T-helper 1 cell (primary cell): ENCODE measurements around the gene SMU1.

Experiments
- DNase-seq, 5 donors: peaks; one replicate each; pipeline ENCODE4 v3.0.0-alpha.2; 2012 to 2020
- total RNA-seq, 4 donors: gene quantifications; one replicate each; lab custom pipeline; 2026; lab: John Stamatoyannopoulos, UW

SMU1 gene
- 116 to 138 (median 120) reads per million in 4 donors for total RNA-seq

DNA sequence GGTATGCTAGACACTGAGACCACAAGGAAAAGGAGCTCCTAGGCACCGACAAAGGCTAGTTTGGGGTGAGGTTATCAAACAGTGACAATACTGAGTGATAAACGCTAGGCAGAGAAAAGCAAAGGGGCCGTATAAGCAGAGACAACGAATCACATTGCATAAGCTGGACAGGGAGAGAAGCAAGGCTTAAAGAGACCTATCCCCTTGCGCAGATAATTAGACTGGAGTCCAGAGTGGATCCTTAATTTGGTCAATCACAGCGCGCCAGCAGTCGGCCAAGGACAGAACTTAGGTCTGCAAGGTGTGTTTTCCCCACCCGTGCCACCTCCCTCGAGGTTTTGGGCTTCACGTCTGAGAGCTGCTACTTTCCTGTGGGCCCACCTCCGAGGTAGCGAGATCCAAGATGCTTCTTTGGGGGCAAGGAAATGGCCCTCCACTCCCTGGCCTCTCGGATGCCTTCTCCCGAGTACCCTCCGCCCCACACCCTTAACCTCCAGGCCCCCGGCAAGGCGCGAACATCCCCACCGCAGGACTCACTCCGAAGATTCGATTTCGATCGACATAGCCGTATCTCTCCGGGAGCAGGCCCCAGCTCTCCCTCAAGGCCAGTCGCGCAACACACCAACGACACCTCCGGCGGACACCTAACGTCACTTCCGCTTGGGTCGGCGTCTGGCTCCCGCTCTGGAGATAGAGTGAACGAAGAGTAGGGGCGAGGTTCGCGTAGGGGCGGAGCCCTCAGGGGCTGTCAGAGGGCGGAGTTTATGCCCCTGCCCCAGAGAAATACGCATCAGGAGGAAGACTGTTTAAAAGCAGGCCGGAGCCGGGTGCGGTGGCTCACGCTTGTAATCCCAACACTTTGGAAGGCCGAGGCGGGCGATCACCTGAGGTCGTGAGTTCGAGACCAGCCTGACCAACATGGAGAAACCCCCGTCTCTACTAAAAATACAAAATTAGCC is at the start of gene SMU1:
Gene SMU1, minus strand, starts transcription at position 629 of the 959 bp plus-strand sequence. Its CDS starts 66 bp downstream, at position 563.
- DNase-seq: peak; percentile 92 to 97 (median 94)

- DNase-seq: no peak
Observed at GRCh38 chr9:33125461-33125860, 49.0 kb upstream of the SMU1 start.

DNA sequence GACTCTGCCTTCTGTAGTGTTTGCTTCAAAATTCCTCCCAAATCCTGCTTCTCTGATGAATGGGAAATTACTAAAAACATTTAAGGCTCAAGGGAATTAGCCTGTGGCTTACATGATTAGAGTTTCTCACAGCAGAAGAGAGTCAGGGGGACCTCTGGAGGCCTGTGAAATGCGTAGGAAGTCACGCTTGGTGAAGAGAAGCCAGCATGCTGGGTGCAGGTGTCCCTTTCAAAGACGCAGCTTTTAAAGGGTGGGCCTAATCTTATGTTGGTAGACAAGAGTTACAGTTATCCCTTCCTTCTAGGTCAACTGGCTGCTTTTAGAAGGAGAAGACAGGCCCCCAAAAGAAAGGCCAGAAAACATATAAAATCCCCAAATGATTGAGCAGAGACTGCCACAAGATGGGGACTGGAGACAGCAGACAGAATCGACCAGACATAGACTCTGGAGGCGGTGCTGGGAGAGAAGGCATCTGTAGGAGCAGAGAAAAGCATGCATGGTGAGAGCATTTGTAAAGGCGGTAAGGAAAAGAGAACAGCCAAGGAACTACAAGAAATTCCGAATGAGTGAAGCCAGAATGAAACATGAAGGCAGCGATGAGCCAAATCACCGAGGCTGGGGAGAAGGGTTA is 48.4 kb upstream of the SMU1 start:
- DNase-seq: no peak

DNA sequence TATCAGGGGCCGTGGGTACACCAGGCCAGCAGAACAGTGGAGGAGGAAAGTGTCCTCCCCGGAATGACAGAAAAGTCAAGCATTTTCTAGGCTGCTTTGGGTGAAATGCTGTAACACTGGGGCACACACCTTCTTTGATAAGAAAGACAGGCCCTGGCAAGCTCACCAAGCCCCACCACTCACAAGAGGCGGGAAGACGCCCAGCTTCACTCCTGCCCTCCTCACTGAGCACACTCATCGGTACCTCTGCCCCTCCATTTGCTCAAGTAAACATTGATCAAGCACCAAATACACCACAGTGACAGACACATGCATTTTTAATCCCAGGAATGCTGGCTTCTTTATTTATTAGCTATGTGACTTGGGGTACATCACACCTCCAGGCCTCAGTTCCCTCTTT is 47.6 kb upstream of the SMU1 start:
- no peak for DNase-seq

- DNase-seq: no peak
Observed at GRCh38 chr9:33123407-33124031, 47.0 kb upstream of the SMU1 start.

GRCh38 chr9:33120620-33121019 is 44.1 kb upstream of the SMU1 start:
- no peak for DNase-seq

- DNase-seq: no peak
Observed at GRCh38 chr9:33117796-33118195, 41.3 kb upstream of the SMU1 start.

DNA sequence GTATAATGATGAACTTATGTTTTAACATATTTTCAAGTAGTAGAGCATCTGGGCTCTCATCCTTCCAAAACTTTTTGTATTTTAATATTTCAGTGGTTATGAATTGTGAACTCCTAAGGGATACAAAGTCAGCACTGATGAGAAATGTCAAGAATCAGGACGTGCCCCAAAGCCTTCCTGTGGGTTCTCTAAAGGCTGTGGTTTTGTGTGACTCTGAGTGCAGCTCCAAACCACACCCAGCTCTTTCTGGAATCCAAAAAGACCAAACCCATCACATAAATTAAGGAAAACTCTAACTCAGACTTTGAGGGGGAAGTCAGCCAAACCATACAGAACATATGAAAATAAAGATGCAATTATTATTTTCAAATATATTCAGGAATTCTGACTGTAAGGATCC is 40.8 kb upstream of the SMU1 start:
- no peak for DNase-seq

DNA sequence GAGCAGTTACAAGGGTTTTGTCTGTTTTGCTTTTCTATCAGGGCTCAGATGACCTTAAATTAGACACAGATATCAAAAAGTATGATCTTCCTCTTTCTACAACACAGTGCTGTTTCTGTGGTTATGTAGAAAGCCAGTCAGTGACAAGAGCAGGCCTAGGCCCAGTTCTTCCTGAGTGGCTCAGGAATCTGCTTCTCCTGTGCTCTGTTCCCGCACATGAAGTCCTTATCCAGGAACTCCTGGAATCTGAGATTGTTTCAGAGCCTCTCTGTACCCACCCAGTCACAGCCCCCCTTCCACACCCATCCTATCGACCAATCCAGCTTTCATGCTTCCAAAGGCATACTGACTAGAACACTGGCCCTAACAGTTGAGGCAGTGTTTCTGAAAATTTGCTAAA is 40.4 kb upstream of the SMU1 start:
- no peak for DNase-seq

GRCh38 chr9:33114746-33115145 is 38.3 kb upstream of the SMU1 start:
- no peak for DNase-seq

GRCh38 chr9:33113799-33114547 is 37.5 kb upstream of the SMU1 start:
- no peak for DNase-seq

- DNase-seq: no peak
Observed at GRCh38 chr9:33112094-33112493, 35.6 kb upstream of the SMU1 start.

GRCh38 chr9:33111631-33112030 is 35.2 kb upstream of the SMU1 start:
- DNase-seq: no peak

DNA sequence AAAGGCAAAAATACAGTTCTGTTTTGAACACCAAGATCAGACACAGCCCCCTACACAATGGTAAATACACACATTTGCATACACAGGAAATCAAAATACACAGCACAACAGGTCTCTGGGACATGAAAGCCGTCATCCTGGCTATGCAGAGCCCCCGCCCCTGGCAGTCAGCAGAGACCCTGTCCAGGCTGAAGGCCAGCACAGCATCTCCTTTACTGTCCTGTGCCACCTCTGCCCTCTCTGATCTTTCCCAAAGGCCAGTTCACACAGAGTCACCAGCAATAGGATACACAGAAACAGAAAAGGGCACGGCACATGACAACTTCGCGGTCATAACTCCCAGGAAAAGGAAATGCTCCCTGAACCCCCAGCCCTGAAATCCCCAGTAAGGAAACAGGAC is 34.2 kb upstream of the SMU1 start:
- DNase-seq: no peak

DNA sequence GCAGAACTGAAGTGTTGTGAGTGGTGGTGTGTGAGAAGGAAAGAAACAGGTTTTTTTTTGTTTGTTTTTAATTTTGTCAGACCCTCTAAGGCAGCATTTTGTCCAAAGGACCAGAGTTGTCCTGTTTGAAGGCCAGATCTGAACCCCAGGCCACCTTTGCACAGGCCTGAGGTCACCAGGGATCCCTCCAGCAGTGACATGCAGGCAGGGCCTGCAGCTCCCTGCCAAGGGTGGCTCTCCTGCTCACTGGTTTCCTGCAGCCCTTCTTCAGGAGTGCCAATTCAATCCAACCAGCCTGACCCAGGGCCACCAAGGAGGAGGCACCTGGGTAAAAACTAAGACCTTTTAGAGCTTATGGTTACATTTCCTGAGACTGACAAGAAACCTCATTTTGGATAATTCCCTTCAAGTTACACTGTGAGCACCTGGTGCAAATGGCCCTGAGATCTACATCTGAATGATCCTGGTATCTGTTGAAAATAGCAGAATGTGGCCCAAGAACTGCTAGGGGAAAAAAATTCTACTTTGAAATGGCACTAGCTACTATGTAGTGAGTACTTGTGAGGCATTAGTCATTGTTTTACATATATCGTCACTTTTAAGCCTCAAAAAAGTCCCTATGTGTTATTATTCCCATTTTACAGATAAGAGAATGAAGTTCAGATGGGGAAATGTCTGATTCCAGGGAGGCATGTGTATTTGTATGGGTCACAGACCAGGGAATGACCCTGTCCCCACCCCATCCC is 33.5 kb upstream of the SMU1 start:
- DNase-seq: no peak

- no peak for DNase-seq
Observed at GRCh38 chr9:33109097-33109496, 32.6 kb upstream of the SMU1 start.

DNA sequence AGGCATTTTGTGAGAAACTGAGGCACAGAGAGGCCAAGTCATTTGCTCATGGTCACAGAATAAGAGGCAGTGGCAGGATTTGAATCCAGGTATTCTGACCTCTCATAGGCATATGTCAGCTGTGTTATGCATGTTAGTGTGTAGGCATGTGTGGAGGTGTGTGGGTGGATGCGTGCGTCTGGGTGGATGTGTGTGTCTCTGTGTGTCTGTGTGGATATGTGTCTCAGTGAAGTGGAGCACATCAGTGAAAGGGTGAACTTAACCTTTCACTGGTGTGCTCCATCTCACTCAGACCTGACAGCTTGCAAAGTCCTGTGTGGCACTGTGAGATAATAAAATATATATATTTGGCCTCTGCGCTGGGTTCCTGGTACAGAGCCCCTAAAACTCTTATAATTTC is 32.0 kb upstream of the SMU1 start:
- no peak for DNase-seq

GRCh38 chr9:33107762-33108161 is 31.3 kb upstream of the SMU1 start:
- no peak for DNase-seq

DNA sequence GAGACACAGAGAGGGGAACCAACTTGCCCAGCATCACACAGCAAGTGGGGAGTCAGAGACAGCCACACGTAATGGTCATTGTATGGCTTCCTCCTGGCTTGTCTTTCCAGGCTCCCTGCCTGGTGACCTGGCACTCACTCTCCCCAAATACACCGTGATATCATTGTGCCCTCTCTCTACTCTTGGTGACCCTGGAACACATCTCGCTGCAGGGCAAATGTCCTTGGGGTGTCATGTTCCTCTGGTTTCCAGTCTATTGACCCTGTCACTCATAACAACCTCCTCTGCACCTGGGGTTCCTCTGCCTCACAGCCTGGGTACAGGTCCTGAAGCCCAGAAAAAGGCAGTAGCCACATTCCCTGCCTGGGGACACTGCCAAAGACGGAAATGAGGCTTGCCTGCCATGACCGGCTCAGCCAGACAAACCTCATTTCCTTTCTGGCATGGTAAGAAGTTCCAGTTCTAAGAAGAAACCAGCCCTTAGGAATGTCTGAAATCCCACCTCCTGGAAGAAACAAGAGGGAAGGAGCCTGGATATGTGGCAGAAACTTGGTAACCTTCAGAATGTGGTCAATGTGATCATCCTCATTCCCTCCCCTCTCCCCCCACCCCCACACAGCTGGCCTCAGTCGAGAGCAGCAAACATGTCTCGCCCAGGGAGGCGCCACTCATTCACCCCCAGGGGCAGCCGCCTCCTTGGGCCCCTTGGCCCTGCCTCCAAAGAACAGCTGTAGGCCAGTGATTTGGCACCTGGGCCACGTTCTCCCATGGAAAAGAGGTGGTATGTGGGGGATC is 30.6 kb upstream of the SMU1 start:
- no peak for DNase-seq

DNA sequence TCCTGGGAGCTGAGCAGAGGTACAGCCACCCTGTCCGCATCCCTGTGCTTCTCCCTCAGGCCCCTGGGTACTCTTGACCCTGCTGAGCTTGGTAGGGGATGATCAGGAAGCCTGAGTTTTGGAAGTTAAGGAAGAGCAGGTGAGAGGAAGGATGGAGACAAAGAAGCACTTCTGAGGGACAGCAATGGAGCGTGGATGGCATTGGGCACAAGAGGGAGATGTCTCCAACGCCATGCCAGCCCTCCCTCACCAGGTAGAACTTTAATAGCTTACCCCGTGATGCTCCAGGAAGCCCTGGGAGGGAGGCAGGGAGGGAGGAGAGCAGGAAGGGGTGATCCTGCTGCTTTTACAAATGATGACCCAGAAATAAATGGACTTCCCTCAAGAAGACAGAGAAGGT is 29.9 kb upstream of the SMU1 start:
- no peak for DNase-seq

DNA sequence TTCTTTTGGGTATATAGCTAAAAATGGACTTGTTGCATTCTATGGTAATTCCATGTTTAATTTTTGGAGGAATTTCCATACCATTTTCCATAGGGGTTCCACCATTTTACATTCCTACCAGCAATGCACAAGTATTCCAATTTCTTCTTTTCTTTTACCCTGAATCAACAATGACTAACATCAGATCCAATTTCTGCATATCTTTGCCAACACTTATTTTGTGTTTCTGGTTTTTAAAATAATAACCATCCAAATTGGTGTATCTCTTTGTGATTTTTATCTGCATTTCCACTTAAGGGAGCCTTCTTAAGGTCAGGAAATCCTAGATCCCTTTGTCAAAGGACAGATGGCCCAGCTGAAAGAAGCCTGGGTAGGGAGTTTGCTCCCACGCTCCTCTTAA is 29.5 kb upstream of the SMU1 start:
- DNase-seq: no peak
